Right kidney (tissue), 1 donor: ENCODE results near the gene ERC2.

Source experiments
- DNase-seq: peaks from one replicate; pipeline ENCODE4 v3.0.0-alpha.2; 2016

Gene ERC2

GRCh38 chr3:56366641-56367162 lies 101.6 kb downstream of the ERC2 start:
- DNase-seq = no peak

- no peak for DNase-seq
These were observed 102.2 kb downstream of the ERC2 start for GRCh38 chr3:56365905-56366640.

GRCh38 chr3:56364665-56365064 lies 103.6 kb downstream of the ERC2 start:
- DNase-seq = no peak

DNA sequence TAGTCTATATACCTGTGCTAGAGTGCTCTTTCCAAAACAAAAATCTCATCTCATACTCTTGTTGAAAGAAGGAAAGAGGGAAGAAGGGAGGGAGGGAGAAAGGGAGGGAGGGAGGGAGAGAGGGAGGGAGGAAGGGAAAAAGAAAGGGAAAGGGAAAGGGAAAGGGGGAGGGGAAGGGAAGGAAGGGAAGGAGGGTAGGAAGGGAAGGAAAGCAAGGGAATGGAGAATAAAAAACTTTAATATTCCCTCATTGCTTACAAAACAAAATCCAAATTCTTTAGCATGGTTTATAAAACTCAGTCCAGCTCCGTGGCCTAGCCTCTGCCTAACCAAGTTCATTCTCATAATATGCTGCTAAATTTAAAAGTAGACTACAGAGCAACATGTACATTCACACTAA lies 104.5 kb downstream of the ERC2 start:
- no peak for DNase-seq

- no peak for DNase-seq
These were observed 106.5 kb downstream of the ERC2 start for GRCh38 chr3:56361731-56362130.

- peak; percentile 17 for DNase-seq
These were observed 111.0 kb downstream of the ERC2 start for GRCh38 chr3:56357266-56357665.

DNA sequence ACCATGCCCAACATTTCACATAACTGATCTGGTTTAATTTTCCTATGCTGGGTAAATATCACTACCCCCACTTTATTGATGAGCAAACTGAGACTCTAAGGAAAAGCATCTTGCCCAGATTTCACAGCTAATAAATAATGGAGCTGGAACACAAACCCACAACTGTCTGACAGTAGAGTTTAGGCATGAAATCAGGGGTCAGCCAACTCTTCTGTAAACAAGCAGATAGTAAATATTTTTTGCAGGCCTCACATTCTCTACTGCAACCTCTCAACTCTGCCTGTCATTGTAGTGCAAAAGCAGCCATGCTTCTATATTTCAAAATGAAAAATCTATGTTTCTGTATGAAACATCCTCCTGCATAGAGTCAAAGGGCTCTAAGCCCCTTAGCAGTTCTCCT lies 111.5 kb downstream of the ERC2 start:
- DNase-seq = no peak

DNA sequence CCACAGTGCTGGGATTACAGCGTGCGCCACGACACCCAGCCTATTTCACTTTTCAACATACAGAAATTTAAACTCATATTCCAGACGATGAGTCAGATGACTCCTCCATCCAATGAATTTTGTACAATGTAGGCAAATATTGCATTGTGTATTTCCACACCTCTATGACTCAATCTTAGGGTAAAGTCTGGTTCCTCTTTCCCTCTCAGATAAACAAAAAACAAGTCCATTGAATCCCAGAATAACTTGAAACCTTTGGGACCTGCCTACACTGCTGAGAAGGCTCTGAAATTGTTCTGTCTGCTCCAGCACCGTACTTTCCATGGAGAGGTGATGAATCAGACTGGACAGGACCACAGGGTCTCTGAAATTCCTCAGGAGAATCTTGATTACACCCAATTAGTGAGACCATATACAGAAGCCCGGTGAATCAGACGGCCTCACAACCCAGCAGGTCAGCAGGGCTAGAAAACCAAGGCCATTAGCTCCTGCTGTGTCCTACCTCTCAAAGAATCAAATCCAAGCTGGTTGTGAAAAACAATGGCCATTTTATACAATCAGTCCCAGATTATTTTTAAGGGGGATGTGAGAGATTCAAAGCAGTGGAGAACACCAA lies 112.6 kb downstream of the ERC2 start:
- DNase-seq = no peak

- DNase-seq = no peak
These were observed 116.7 kb downstream of the ERC2 start for GRCh38 chr3:56351537-56351936.

DNA sequence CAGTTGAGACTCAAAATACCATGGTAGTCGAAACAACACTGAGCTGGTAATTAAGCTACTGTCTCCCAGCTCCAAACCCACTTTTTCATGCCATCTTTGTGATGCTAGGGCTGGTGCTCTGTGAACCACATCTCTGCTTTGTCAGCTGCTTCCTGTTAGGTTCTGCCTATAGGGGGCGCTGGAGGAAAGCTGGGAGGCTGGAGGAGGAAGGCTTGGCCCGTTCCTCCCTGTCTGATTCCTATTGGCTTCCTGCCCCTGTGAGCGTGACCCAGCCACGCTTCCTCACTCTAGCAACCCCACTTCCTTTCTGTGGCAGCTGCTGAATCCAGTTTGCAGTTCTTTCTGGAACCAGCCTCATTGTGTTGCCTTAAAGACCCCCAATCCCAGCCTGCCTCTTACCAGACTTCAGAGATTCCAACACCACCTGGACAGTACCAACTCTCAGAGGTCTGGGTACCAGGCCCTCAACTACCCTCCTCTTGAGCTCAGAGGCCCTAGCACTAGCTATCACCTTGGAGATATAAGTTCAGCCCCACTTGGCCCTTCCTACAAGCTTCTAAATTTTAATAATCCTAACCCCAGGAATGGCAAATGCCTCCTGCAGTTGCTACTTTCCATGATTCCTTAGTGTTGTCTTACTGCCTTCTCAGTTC lies 120.9 kb downstream of the ERC2 start:
- DNase-seq = no peak

GRCh38 chr3:56342475-56342874 lies 125.8 kb downstream of the ERC2 start:
- no peak for DNase-seq

DNA sequence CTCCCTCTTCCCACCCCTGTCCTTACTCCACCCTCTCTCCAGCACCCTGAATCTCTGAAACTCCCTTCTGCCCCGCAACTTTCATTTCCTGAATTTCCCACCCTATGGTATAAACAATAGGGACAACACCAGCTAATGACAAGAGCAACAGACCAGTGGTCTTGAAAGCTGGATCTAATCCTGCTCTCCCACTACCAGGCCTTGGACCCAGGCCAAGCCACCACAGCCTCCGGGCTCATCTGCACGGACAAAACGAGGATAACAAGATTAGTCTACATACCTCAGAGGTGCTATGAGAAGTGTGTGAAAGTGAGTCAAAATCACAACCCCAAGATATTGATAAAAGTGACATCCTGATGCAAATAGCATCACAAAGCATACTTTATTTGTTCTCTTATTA lies 128.6 kb downstream of the ERC2 start:
- no peak for DNase-seq

GRCh38 chr3:56339244-56339643 lies 129.0 kb downstream of the ERC2 start:
- DNase-seq = no peak

DNA sequence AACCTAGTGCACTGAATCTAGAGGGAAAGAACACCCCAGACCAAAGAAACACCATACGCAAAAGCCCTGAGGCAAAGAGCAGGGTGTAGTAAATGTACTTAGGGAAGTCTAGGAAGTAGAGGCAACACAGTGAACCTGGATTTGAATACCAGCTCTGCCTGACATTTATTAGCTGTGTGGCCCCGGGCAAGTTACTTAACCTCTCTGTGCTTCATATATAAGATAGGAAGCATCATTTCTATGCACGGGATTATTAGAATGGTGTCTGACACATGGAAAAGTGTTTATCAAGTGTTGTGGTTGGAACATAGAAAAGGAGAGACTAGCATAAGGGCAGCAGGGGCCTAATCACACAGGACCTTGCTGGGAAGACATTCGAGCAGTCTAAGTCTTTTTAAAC lies 132.2 kb downstream of the ERC2 start:
- DNase-seq = no peak

GRCh38 chr3:56324473-56324872 lies 143.8 kb downstream of the ERC2 start:
- no peak for DNase-seq

DNA sequence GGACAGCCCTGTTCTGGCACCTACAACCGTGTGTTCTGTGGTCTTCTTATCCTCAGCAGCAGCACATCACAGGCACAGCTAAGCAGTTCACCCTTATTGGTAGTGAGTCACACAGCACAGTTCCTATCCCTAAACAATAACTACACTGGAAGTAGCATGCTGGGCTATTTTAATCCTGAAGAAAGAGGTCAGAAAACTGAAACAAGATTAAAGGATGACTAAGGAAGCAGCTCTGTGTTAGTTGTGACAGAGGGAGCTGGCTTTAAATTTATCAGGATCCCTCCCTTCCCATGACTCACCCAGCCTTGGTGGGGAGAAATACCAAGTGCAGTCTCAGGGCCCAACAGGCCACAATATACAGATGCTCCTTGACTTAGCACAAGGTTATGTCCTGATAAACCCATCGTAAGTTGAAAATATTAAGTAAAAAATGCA lies 144.3 kb downstream of the ERC2 start:
- no peak for DNase-seq

DNA sequence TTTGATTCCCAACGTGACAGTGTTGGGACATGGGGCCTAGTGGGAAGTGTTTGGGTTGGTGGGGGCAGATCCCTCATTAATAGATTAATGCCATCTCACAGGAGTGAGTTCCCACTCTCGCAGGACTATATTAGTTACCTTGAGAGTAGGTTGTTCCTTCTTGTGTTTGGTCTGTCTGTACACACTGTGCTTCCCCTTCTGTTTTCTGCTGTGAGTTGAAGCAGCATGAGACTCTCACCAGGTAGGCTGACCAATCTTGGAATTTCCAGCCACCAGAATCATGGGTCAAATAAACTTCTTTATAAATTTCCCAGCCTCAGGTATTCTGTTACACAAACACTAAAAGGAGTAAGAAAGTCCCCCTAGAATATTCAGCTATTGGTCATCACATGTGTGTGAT lies 145.4 kb downstream of the ERC2 start:
- DNase-seq = no peak

GRCh38 chr3:56321892-56322291 lies 146.4 kb downstream of the ERC2 start:
- no peak for DNase-seq

DNA sequence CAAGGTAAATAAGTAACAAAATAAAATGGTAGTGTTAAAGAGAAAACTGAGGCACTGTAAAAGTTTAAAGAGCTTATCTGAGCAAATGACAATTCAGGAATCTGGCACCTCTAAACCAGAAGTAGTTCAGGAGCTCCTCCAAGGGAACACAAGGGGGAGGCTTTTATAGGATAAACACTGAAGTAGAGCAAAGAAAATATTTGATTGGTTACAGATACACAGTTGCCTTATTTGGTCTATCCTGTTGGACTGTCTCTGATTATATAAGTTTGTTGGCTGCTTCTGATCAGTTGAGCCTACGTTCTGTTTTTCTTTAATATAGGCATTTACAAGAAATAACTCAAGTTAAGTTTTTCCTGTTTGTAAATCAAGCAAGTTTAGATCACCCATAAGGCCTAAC lies 146.9 kb downstream of the ERC2 start:
- DNase-seq = no peak

GRCh38 chr3:56320883-56321282 lies 147.4 kb downstream of the ERC2 start:
- no peak for DNase-seq

DNA sequence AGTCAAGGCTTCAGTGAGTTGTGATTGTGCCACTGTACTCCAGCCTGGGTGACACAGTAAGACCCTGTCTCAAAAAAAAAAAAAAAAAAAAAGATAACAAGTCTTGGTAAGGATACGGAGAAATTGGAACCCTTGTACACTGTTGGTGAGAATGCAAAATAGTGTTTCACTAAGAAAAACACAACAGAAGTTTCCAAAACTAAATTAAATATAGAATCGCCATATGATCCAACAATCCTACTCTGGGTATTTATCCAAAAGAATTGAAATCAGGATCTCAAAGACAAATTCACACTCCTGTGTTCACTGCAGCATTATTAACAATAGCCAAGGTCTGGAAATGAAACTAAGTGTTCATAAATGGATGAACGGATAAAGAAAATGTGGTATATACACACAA lies 149.4 kb downstream of the ERC2 start:
- no peak for DNase-seq

DNA sequence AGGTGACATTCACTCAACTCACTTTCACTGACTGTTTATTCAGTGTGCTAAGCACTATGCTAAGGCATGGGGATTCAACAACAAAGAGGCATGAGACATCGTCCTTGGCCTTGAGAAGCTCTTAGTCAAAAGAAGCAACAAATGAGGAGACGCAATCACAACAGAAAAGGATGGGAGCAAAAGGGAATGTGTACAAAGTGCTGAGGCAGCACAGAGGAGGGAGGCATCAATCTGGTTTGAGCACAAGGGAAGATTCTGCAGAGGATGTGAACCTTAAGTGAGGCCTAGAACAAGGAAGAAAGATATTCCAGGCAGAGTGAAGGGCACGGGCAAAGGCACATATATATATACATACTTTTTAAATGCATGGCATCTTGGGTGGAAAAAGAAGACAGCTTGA lies 151.3 kb downstream of the ERC2 start:
- DNase-seq = no peak

DNA sequence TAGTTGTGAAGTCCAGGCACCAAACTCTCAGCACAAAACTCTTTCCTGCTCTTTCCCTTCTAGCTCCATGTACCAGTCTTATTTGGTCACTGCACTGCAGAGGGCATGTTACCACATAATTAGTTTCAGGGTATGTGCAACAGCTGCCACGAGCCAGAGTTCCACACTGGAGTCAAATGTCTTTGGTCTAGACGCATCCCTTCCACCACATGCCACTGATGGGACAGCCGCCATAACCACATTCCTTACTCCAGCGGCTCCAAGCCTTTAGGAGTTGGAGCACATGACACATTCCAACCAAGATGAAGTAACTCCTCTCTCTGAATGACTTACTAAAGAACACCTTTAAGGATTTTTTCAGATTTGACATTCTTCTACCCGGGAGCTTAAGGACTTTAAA lies 153.4 kb downstream of the ERC2 start:
- DNase-seq = no peak

DNA sequence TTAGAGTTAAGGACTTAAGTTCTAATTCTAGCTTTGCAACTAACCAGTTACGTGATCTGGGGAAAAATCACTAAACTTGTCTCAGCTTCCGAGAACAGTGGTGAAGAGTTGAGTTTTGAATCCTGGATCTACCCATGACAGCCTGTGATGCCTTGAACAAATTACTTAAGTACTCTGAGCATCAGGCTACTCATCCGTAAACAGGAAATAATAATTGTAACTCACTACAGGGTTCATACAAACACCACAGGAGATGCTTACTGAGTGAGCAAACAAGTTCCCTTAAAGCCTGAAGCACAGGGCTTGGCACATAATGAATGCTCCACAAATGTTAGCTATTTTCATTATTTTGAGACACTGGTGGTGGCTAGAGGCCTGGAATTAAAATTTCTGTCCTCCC lies 158.8 kb downstream of the ERC2 start:
- DNase-seq = no peak
